A204.1 (cell line): ENCODE data around the gene MICAL3.
"Not testable (repeated sequence)": the region's sequence is repeated elsewhere in the genome, so short reads cannot be mapped to it uniquely, and the experiment has no call there.

ENCODE experiments used
- FAIRE-seq: peaks from 2 replicates; lab custom pipeline; 2012; peaks lifted over from hg19 to GRCh38; lab: Jason Lieb, UNC

MICAL3 gene

DNA sequence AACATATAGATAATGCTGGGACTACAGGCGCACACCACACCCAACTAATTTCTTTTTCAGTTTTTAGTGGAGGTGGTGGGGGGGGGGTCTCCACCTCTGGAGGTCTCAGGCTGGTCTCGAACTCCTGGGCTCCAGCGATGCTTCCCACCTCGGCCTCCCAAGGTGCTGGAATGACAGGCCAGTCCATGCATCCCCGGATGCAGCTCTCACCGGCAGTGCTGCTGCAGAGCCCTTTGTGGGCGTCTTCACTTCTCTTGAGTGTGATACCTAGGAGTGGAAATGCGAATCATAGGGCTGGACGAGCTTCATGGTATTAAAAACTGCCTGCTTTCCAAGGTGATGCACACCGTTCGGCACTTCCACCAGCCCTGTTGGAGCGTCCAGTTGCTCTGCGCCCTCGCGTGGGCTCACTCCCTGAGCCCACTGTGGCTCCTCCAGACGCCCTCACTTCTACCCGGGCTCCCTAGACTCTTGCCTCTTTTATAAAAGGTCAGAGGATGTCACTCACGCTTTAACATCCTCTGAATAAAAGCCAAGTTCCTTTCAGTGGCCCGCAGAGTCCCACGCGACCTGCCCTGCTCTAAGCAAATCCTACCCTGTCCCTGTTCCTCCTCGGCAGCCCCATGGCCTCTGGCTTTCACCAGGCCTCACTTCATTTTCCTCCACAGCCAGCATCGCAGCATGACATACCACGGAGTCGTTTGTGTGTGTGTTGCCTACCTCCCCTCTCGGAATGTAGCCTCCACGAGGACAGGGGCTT, 249.3 kb downstream of the MICAL3 start:
- FAIRE-seq, result no peak

DNA sequence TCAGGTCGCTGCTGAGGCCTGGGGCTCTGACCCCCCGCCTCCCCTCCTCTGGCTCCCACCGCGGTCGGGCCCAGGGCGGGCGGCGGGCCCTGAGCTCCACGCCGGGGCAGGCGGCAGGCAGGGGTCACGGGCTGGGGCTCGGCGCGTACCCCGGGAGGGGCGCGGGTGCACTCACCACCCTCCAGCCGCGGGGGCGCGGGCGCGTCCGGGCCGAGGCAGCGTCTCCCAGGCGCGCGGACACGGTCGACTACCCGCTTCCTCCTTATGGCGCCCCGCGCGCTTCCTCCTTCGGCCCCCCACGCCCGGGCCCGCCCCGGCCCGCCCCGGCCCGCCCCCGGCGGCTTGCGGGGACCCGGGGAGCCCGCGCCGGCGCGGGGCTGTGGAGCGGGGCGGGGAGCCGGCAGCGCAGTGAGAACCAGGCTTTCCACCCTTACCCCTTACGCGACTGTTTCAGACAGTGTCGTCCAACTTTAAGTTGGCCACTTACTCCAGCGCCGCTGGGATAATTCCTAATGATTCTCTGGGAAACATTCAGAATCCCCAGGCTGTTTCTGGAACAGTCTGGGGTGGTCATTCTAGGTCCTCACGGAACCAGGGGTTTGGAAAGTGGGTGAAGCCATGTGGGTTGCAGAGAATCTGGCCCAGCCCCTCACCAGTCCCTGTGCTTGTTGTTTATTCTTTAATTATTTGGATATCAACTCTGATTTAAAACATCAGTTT, 250.0 kb downstream of the MICAL3 start, which contains the start of gene BID:
TSS of gene BID (minus strand) at position 264 of the 720 bp plus-strand sequence. CDS start 24,353 bp downstream, outside the sequence.
- no peak for FAIRE-seq

DNA sequence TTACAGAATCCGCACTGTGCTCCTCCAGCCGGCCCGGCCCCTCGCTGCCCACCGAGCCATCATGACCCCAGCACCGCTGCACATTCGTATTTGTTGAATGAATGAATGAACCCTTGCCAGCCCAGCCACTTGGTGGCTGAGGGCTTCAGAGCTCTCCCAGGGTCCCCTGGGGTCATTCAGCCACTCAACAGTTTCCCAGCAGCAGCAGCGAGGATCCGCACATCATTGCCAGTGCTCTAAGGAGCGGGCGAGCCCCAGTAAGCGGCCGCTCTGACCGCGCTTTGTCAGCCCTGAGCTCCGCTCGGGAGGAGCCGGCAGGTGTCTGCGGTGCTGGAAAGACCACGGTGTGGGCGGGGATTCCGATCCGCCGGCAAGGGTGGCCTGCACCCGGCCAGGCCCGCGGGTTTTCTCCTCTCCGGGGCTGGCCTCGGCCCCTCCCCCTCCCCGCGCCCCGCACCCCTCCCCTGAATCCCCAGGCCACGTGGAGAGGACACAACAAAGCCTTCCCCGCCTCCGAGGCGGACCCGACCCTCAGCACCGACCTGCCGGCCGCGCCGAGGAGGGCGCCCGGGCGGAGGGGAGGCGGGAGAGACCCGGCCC, 250.7 kb downstream of the MICAL3 start:
- FAIRE-seq, result no peak

DNA sequence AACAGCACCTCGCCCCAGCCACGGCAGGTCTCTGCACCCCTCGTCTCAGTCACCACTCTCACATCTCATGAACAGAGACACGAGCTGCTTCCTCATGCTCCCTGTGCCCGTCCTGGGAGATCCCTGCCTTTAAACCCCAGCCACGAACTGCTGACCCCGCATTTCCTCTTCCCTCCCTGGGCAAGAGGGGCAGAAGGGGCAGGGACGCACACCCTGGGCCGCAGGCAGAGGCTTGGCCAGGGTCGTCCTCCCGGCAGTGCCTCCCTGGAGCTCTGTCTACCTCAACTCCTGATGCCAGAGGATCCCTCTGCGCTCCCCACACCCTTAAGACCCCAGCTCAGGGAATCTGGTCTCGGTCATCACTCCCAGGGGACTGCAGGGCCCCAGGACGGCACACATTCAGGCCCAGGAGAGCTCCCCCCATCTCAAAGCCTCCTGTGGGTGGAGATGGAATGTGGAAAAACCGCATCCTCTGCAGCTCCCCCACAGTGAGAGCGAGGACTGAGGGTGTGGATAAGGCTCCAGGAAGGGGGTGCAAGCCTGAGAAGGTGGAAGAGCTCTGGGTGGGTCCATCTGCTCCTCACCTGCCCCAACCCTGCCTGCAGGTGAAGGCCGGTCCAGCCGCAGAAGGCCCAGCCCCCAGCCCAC, 251.3 kb downstream of the MICAL3 start:
- FAIRE-seq, result no peak

DNA sequence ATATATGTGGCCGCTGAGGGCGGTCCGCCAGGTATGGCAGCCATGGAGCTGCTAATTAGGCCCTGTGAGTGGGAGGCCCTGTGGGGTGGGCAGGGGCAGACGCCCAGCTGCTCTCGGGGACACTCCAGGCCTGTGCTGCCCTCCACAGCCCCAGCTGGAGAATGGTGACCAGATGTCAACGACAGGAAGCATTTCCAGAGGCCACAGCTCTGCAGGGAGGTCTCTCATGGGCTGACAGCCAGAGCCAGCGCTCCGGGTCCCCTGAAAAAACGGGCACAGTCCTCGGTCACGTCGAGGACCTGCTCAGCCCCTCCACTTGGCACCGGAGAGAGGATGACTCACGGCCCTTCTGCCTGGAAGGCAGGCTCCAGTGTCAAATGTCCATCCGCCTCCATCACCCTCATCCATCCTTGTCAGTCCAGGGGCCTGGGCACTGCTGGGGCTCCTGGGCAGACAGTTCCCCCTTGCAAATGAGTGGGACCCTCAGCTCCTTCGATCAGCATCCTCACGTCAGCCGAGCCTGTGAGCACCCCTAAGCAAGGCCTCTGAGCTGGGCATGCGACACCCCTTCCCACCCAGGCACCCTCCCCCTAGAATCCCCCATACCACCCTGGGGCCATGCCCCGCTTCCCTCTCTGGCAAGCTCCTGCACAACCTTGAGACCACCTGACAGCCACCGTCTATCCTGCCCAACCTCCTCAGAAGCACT, 252.0 kb downstream of the MICAL3 start:
- no peak for FAIRE-seq

DNA sequence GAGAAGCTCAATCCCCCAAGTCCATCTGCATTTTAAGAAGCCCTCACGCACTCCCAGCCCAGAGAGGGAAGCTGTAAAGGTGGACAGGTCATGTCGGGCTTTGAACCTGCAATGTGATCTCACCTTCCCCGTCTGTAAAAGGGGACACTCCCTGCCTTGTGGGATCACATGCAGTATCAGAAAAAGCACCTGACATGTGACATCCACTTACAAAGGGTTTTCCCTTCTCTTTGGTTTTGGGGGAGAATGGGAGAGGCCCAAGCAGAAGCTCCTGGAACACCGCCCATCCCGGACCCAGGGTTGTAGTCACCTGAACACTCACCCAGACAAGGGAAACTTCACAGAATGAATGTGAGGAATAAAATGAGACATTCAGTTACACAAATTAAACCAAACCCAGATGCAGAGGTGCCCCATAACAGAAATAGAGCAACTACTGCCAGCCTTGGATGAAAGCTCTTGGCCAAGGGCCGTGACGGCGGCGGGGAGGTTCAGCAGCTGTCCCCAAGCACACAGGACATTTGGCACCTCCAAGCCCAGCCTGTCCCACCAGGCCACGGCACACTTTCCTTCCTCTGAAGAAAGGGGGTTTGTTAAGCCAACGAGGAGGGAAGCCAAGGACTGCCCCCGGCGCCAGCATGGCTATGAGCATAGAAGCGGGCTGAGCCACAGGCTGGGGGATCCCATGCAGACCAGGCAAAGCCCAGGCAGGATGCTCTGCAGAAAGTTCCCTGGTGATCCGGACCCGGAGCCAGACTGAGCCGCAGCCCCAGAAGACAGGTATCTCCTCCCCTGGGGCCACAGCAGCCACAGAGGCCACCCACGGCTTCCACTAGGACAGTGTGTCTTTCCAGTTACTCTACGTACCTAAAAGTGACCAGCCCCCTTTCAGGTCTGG, 253.9 kb downstream of the MICAL3 start:
- no peak for FAIRE-seq

DNA sequence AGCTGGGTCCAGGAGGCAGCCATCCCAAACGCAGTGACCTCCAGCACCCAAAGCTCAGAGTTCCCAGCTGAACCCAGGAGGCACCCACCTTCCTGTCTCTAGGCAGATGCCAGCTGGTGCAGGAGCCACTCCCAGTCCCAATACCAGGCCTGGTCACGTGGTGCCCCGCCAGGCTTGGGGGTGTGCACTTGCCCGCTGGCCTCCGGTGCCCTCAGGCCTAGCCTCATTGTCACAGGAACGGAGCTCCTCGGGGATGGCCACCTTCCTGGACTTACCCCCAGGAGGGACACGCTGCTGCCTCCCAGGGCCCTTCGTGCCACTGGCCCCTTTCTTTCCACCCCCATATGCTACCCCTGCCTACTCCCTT, 254.7 kb downstream of the MICAL3 start:
- no peak for FAIRE-seq

DNA sequence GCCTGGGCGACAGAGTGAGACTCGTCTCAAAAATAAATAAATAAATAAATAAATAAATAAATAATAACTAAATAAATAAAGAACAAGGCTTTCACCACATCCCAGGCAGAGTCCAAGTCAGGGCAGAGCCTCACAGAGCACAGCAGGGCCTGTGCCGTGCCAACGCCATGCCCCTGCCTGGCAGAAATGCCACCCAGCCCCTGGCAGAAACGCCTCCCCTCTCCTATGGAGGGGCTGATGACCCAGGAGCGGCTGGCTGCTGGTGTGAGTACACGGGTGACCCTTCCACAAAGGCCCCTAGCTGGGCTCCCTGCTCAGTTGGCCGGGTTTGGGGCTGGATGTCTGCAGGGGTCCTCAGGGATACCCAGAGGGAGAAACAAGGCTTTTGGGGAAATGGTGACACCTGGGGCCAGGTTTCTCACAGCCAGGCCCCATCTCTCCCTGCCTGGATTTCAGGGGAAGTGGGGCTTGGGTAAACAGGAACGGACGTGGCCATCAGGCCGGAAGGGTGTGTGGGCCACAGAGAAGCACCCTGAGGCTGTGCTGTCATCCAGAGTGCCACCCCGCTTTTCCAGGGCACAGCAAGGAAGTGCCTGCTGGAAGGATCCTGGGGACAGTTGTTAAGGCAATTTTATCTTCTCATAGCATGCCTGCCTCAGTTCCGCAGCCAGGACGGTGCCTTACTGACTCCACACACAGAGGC, 255.2 kb downstream of the MICAL3 start:
- FAIRE-seq, result no peak

DNA sequence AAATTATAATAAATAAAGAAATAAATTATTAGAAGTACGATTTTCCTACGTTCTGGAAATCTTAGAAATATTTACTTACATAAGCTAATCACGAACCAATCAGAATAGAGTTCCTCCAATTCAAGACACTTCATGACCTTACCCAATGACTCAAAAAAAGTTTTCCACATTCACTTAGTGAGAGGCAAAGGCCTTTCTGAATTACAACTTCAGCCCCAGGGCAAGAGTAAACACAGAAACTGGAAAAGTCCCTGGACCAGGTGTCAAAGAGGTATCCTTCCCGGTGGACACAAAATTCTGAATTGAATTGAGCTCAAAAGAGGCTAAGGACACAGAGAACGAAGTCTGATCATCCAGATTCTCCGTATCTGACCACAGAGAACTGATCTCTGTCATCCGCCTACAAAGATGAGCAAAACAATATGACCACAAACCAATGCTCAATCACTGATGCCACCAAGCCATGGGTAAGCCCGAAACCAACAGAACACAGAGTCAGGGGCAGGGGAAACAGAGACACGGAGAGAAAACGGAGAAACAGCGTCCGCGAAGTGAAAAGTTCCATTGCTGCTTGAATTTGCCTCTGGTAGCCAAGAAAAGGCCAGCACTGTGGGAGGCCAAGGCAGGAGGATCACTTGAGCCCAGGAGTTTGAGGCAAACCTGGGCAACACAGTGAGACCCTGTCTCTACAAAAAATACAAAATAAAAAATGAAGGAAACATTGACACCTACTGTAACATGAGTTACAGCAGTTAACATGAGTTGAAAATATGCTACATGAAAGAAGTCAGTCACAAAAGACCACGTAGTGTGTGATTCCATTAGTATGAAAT, 256.9 kb downstream of the MICAL3 start:
- FAIRE-seq, result no peak

DNA sequence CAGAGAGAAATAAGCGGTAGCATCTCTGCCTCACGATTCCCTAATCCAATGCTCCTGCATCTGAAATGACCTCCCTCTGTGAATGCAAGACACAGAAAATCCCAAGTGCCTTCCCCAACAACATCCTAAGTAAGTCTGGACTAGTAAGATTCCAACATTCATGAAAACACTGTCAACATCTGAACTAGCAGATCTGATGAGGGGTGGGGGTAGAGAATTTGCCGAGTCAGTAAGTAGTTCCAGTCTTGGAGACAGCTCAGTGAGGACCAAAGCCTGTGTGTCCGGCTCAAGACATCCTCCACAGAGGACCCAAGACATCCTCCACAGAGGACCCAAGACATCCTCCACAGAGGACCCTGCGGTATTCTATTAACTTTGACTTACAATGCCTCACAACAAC, 259.5 kb downstream of the MICAL3 start:
- FAIRE-seq, result not testable (repeated sequence)

DNA sequence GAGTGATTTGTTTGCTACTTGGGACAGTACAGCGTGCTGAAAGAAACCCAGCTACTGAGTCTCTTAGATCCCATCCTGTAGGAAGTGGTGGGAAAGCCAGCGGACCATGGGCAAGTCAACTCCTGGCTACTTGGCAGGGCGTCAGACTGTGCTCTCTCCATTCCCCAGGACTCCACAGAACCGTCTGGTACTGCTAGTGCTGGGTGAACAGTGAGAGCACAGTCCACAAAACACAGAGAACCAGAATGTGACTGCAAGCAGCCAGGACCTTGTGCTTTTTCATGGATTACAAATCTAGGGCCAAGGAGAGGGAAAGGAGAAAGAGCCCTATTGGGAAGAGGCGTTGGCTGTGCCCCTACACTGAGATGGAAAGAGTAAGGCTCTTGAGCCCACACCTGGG, 260.3 kb downstream of the MICAL3 start:
- FAIRE-seq, result no peak

DNA sequence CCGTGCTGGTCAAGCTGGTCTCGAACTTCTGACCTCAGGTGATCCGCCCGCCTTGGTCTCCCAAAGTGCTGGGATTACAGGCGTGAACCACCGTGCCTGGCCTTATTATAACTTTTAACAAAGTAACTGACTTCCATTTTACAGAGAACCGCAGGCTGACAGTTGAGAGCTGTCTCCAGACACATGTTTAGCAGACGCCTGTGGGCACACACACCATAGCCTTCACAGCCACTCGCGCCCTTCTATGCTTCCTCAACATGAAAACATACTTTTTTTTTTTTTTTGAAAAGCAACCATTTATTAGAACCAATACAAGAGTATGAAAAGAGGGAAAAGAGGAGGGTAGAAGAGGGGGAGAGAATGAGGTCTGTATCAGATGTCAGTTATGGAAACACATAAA, 260.9 kb downstream of the MICAL3 start:
- FAIRE-seq, result not testable (repeated sequence)

DNA sequence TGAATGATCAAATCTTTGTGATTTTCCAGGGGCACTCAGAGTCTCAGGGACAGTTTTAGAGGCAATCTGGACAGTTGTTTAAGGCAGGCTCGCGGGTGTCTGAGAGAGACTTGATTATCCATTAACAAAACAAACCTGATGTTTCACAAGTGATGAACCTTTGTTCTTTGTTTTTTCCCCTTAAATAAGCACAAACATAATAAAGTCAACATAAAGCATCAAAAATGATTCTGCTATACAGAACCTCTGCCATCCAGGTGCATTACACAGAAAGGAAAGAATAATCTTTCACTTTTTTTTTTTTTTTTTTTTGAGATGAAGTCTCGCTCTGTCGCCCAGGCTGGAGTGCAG, 263.2 kb downstream of the MICAL3 start:
- no peak for FAIRE-seq

DNA sequence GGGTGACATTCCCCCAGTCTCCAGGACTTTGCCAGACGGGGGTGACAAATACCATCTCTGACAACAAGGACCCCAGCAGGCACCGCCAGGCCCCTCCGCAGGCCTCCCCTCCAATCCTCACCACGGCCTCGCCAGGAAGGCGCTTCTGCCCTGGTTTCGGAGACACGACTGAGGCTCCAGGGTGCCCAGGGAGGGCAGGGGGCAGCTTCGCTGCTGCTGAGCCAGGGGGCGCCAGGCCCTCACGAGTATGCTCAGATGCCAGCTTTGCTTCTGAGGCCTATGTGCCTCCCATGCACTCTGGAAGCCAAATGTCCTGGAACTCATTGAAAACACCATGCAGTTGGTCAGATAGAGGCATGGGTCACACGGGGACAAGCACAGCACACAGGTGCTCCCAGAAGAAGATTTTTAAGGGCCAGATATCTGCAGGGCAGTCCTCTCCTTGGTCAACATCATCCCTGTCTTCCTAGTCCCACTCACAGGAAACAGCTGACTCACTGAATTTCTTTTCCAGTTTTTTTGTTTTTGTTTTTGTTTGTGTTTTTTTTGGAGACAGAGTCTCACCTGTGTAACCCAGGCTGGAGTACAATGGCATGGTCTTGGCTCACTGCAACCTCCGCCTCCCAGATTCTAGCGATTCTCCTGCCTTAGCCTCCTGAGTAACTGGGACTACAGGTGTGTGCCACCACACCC, 270.0 kb downstream of the MICAL3 start:
- FAIRE-seq, result no peak

DNA sequence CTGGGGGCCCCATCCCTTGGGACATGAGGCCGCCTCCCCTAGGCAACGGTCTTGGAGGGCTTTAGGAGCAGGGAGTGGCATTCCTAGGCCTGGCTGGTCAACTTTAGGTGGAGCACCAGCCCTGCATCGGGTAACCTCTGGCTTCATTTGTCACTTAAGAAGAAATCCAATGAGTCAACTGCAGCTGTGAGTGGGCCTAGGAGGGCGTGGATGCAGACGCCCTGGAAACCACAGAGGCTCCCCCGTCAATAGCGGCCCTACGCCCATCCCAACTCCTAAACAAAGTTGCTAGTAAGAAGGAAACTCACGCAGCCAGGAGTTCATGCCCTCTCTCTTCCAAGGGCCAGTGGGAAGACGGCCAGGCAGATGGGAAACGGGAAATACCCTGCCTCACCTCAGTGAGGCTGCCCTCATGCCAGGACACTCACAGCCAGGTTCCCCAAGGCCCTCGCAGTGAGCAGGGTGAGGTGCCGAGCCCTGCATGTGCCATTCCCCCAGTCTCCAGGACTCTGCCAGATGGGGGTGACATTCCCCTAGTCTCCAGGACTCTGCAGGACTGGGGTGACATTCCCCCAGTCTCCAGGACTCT, 270.9 kb downstream of the MICAL3 start:
- no peak for FAIRE-seq

DNA sequence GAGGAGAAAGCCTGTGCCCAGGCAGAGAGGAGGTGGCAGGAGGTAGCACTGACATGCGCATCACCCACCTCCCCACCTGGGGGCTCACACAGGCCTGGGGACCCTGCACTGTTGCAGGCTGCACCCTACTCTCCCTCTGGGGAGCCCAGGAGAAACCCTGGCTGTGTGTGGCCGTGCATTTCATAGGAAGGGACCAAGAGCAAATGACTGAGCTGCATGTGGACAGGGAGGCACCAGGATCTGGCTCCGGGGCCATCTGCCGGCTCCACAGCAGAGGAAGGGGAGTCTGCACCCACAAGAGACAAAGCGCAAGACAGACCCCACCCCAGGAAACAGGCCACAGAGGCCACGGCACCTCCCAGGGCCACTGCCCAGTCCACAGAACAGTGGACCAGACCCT, 272.8 kb downstream of the MICAL3 start:
- no peak for FAIRE-seq

DNA sequence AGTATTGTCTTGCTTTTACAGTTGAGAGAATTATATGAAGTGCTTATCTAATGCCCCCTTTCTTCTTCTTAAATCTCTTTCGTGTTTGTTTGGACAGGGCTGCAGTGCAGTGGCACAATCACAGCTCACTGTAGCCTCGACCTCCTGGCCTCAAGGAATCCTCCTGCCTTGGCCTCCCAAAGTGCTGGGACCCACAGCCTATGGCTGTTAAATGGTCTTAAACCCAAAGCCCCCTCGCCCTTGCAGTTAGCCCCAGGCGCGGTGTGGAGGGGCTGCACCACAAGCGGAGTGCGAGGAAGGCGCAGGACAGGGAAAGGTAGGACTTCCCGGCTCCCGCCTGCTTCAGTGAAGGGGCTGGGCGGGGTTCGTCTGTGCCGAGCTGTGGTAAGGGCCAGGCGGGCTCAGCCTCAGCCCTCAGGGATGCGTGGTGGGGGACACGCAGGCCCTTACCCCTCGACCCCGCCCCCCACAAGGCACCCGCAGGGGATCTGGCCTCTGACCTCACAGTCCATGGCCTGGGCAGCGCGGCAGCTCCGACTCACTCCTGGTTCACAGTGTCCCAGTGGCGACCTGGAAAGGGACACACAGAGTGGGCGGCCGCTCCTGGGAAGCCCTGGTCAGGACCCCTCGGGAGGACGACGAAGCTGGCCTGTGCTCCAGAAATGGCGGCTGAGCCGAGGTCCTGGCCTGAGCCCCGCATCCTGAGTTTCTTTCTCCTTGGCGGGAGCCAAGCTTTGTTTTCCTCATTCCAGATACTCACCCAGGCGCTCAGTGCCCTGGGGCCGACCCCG, 274.6 kb downstream of the MICAL3 start:
- no peak for FAIRE-seq
